ENCODE data around the gene TMBIM1.

TMBIM1 gene

DNA sequence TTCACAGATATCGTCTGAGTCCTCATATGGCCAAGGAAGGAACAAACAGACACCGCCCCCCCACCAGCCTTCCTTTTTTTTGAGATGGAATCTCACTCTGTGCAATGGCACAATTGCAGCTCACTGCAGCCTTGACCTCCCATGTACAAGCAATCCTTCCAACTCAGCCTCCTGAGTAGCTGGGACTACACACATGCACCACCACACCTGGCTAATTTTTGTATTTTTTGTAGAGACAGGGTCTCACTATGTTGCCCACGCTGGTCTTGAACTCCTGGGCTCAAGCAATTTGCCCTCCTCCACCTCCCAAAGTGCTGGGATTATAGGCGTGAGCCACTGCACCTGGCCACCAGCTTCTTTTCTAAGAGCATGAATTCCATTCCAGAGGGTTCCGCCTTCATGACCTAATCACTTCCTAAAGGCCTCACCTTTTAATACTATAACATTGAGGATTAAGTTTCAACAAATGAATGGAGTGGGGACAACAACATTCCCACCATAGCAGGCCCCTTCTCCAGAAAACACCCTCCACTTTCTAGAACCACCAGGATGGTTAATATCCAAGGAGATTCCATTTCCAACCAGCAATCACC is 2.2 kb upstream of the TMBIM1 start:
- in situ Hi-C loops (cut with MboI; ENCODE audit: low sequenced_read_pairs) = loop anchor here (25.0 kb wide), 1 partner anchor 368 kb away; the partner anchor contains the start of genes BCS1L, RNF25, STK36 and ZNF142

DNA sequence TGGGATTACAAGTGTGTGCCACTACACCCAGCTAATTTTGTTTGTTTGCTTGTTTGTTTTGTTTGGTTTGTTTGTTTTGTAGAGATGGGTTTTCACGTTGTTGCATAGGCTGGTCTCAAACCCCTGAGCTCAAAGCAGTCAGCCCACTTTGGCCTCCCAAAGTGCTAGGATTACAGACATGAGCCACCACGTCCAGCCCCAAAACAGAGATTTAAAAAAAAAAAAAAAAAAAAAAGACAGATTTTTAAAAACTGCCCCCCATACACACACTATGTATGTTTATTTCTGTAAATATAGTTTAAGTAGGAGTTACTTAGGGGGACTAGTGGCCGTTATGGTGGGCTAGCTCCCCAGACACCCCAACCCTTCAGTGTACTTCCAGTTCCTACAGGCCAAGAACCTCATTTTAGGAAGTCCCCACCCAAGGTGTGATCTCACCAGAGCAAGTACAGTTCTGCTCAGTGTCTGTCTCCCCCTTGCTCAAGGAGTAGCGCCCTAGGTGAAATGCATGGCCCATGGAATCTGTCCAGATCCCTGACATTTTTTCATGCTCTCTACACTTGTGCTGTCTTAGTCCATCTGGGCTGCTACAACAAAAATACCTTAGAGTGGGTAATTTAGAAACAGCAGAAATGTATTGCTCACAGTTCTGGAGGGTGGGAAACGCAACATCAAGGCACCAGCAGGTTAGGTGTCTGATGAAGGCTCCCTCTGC is 1.6 kb upstream of the TMBIM1 start:
- in situ Hi-C loops (cut with MboI; ENCODE audit: low sequenced_read_pairs) = loop anchor here (25.0 kb wide), 1 partner anchor 368 kb away; the partner anchor contains the start of genes BCS1L, RNF25, STK36 and ZNF142

DNA sequence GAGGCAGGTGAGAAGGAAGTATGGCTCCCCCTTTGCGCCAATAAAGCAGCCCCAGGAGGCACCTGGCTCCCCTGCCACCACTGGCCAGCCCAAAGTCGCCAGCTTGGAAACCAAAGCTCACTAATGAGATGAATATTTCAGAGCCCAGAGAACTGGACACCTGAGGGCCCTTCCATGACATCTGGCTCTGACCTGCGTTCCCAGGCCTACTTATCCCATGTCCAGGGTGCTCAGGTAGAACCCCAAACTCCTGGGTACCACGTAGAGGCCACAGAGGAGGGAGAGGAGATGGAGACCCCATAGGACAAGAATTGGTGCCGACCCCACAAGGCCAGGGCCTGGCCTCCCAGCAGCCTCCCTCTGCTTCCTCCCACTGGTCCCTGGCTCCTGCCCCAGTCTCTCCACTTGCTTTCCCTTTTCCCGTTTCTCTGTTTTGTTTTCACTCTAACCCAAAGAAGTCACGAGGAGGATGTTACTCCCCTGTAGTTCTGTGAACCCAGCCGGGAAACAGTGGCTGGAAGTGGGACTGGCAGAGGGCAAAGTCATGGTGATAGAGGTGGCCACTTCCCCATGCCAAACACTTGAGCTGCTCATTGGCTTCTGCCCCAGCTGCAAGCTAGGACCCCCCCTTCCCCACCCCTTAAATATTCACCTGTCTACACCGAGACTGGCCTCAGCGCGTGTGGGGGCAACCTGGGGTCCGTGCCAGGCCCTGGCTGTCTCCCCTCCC is 820 bp downstream of the TMBIM1 start:
- in situ Hi-C loops (cut with MboI; ENCODE audit: low sequenced_read_pairs) = loop anchor here (25.0 kb wide), 1 partner anchor 371 kb away; the partner anchor contains the start of genes BCS1L, RNF25, STK36 and ZNF142

DNA sequence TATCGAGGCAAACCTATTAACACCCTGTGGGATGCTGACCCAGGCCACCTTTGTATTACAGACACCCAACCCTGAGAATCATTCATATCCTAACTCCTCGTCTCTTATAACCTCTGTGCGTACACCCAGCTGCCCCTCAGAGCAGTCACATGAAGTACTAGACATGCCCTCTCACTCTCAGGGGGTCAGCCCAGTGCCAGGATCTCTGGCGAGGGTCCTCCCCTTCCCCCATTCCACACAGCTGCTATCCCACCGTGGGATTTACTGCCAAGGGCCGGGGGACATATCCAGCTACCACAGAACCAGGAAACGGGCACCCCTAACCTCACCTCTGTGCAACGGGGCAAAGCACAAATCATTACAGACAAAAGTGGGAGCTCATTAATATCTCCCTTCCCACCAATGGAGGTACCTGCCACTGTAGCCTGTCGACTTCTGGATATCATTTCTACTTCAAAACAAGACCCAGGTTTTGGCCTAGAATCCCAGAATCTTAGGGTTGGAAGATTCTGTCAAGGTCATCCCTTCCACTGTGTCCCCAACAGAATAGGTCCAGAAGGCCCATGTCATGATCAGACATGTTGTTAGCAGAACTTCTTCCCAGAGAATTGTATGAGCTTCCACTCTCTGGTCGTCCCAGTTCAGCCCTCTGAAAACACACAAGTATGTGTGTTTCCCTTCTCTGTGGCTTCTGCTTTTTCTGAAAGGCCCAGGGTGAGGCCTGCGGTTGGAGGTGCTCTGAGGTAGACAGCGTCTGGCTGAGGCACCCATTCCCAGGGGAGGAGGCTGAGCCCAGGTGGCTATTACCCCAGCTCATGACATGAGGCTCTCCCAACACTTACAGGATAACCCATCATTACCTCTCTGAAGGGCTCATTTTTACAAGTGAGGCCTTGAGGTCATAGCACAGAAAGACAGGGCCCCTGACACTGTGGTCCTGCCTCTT is 1.7 kb downstream of the TMBIM1 start:
- in situ Hi-C loops (cut with MboI; ENCODE audit: low sequenced_read_pairs) = loop anchor here (25.0 kb wide), 1 partner anchor 372 kb away; the partner anchor contains the start of genes BCS1L, RNF25, STK36 and ZNF142

DNA sequence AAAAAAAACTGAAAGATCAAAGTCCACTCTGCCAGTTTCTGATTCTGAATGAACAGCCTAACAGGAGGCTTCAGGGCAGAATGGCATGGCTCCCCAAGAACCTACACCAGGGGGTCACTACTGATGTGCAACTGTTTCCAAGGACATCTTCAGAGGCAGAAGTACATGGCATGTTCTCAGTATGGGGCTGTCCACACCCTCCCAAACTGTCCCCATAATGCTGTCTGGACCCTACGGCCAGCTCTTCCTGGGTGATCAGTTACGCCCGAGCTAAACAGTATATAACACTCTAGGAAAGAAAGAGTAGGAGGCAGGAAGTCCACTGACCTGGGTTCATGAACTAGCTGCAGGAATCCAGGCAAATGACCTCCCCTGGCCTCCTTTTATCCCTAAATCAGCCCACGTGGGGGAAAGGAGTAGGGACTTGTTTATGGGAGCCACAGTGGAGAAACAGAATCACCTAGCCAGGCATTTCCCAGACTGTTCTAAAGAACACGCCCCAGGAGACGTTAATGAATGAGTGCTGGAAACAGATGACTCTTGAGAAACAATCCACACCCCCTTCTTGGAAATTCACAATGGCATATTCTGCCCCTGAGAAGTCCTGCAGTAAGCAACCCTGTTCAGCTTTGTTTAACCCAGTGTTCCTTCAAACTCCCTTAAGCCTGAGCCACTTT is 2.5 kb downstream of the TMBIM1 start:
- in situ Hi-C loops (cut with MboI; ENCODE audit: low sequenced_read_pairs) = loop anchor here (25.0 kb wide), 1 partner anchor 373 kb away; the partner anchor contains the start of genes BCS1L, RNF25, STK36 and ZNF142

DNA sequence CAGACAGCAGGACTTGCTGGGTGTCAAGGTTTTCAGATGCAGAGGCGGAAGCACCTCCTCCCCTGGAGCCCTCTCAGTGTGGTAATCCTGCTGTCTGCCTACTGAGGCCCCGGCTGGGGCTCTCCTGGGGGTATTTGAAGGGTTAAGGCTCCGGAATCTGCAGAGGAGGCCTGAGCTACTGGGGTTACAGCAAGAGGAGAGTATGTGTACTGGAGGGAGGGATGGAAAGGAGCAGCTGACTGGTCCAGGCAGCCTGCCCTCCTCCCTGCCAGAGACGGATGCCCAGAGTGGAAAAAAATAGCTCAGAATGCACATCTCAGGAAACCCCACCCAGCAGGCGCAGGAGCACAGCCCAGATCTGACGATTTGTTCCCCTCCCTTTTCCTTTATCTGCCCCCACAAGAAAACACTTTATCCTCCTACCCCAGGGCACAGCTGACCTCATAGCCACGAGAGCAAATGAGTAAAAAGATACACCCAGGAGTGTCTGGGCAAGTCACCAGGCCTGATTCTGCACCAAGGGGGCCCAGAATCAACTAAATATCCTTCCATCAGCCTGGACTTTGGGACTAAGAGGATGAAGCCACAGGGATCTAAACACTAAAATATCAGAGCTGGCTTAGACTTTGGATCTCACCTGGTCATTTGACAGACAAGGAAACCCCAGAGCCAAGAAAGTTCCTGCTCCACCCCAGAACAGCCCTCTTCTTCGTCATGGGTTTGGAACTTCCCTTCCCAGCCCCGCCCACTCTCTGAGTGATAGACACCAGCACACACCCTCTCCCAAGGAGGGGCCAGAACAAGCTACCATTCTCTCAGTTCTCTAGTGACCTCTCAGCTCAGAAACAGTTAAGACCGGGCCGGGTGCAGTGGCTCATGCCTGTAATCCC is 5.5 kb downstream of the TMBIM1 start:
- in situ Hi-C loops (cut with MboI; ENCODE audit: low sequenced_read_pairs) = loop anchor here (25.0 kb wide), 1 partner anchor 375 kb away; the partner anchor contains the start of genes BCS1L, RNF25, STK36 and ZNF142

DNA sequence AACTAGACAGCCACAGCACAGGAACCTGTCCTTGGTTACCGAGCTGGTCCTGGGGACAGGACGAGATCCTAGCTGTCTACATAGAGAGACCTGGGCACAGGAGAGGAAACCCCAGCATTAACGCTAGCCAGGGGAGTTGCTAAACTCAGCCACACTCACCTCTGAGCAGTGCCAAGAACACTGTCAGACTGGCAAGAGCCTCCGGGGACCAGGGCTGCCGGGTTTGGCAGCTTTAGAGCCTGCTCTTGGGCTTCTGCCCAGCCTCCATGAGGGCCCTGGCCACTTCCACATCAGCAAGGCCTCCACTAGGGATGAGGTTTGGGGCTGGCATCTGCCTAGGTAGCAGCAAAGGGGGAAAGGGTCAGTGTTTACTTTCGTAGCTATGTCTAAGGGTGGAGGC is 6.7 kb downstream of the TMBIM1 start:
- in situ Hi-C loops (cut with MboI; ENCODE audit: low sequenced_read_pairs) = loop anchor here (25.0 kb wide), 1 partner anchor 377 kb away; the partner anchor contains the start of genes BCS1L, RNF25, STK36 and ZNF142

DNA sequence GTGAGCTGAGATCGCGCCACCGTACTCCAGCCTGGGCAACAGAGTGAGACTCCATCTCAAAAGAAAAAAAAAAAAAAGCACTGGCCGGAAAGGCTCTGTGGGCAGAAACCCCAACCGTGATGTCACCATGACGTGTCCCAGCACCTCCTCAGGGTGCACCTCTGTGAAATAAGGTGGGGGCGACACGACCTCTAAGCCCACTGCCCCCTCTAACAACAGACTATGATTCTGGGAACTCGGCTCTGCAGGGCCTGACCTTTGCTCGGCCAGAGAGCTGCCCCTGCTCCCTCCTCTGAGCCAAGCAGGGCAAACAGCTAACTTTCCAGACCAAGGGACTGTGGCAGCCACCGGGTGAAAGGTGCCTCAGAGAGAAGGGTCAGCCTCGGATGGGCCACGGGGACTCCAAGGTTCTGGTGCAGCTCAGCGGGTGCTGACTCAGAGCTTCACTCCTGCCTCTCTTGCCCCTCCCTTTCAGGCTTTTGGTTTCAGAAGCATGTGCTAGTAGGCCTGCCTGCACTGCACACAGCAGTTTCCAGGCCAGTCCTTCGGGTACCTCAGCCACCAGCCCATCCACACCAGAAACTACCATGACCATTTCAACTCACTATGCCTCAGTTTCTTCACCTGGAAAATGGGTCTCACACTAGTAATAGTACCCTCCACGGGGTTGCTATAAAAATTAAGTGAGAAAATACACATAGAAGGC is 8.0 kb downstream of the TMBIM1 start:
- in situ Hi-C loops (cut with MboI; ENCODE audit: low sequenced_read_pairs) = loop anchor here (25.0 kb wide), 1 partner anchor 378 kb away; the partner anchor contains the start of genes BCS1L, RNF25, STK36 and ZNF142

DNA sequence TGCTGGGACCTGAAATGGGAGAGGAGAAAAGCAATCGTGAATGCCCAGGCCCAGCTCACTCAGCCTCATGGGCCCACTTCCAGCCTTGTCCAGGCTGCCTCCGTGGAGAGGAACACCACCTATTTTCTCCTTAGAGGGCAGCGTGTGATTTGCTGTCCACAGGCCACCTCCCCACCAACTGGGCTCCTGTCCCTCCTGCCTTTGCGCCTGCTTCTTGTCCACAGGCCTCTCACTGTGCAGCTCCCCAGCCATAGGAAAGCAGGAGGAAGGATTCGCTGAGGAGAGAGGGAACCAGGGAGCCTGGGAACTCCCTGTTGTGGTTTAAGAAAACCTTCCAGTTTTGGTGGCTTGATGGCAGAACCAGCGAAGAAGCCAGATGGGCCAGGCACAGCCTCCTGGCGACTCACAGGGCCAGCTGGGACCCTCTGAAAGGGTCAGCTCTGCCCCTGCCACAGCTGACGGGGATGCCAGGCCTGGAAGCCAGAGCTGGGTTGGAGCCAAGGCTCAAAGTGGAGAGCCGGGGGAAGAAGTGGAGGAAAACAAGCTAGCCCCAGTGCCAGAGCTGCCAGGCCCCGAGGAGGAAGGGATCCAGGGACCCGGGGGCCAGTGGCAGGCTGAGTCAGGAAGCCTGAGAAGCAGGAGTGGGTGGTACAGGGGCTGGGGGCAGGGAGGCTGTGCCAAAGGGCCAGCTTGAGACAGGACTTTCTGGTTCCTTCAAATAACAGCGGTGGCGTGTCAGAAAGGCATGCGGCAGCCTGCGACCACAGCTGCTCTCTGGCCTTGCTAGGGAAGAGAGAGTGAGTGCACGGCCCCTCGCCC is 9.9 kb downstream of the TMBIM1 start:
- in situ Hi-C loops (cut with MboI; ENCODE audit: low sequenced_read_pairs) = loop anchor here (25.0 kb wide), 1 partner anchor 380 kb away; the partner anchor contains the start of genes BCS1L, RNF25, STK36 and ZNF142

DNA sequence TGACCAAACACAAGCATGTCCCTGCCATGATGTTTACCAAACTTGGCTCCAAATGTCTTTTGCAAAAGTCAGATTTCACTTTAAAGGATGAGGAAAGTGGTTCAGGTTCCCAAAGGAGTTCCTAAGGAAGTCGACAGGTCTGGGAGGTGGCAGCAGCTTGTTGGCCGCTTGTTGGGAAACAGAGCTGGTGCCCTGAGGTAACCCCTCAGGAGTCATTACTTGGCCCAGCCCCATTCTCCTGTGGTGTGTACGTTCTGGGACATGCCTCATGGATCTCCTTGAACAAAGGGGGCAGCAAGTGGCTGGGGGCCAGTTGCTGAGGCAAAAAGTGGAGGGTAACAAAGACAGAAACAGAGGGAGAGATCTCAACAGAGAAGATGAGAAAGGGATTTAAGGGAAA is 10.9 kb downstream of the TMBIM1 start:
- in situ Hi-C loops (cut with MboI; ENCODE audit: low sequenced_read_pairs) = loop anchor here (25.0 kb wide), 1 partner anchor 381 kb away; the partner anchor contains the start of genes BCS1L, RNF25, STK36 and ZNF142

DNA sequence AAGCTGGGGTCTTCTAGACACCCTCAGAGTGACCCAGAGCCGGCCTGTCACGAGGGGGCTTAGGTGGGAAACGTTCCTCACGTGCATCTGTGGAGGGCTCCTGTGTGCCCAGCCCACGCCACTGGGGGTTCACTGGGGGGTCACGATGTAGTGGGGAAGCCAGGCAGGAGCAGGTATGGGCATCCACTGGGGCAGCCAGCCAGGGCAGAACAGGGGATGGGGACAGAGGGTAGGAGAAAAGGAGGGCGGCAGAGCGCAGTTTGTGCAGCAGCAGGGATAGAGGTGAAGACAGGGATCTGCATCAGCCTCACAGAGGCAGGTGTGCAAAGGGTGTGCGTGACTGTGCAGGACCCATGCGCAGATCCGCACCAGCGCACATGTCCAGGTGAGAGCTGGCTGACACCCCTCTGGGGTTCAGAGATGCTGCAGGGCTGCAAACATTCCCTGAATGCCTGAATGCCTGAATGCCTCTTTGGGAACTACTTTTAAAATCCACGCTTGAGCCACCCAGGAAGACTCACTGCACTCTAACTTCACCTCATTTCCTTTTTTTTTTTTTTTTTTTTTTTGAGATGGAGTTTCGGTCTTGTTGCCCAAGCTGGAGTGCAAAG is 11.9 kb downstream of the TMBIM1 start:
- in situ Hi-C loops (cut with MboI; ENCODE audit: low sequenced_read_pairs) = loop anchor here (25.0 kb wide), 1 partner anchor 382 kb away; the partner anchor contains the start of genes BCS1L, RNF25, STK36 and ZNF142

DNA sequence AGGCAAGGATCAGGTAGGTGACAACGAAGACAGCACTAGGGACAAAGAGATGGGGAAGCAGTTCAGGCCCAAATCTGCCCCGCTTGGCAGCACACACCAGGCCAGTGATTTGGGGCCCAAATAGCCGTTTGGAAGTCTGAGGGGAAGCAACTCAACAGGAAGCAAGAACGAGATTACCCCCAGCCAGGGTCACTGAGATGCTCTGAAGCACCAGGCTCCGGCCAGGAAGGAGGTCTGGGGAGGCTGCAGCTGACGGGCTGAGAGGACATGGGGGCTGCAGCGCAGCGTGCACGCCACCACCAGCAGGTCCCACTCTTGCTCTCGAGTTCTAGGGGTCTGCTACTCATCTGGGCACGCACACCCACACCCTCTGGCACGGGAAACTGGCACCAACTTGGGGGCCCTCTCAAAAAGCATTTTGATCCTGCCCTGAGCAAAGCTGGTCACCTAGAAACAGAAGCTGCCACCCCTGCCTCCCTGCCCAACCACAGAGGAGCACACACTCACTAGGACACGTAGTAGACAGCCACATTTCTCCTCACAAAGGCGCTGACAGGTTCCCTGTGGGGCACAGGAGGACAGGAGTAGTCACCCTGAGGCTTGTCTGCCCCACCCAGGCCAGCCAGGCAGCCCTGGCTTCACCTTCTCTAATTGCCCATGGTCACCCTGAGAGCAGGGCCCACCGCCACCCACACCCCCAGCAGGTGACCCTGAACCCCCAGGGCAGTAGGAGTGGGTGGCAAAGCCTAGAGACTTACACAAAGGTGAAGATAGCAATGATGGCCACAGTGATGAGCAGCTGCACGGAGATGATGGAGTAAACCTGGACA is 13.6 kb downstream of the TMBIM1 start:
- in situ Hi-C loops (cut with MboI; ENCODE audit: low sequenced_read_pairs) = loop anchor here (25.0 kb wide), 1 partner anchor 384 kb away; the partner anchor contains the start of genes BCS1L, RNF25, STK36 and ZNF142

DNA sequence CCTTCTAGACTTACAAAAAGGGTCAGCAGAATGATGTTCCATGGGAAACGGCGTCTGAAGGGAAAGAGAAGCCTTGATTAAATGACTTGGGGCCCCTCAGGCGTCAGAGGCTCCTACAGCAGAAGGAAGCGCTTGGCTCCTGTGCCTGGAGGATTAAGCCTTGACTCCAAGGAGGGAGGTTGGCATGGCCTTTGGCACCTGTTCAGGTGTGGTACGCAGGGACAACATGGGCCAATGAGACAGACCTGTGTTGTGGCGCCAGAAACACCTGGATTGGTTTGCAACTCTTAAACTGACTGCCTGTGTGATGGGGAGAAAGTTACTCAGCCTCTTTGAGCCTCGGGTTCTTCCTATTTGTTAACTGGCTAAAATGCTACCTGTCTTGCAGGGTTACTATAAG is 14.4 kb downstream of the TMBIM1 start:
- in situ Hi-C loops (cut with MboI; ENCODE audit: low sequenced_read_pairs) = loop anchor here (25.0 kb wide), 1 partner anchor 384 kb away; the partner anchor contains the start of genes BCS1L, RNF25, STK36 and ZNF142

DNA sequence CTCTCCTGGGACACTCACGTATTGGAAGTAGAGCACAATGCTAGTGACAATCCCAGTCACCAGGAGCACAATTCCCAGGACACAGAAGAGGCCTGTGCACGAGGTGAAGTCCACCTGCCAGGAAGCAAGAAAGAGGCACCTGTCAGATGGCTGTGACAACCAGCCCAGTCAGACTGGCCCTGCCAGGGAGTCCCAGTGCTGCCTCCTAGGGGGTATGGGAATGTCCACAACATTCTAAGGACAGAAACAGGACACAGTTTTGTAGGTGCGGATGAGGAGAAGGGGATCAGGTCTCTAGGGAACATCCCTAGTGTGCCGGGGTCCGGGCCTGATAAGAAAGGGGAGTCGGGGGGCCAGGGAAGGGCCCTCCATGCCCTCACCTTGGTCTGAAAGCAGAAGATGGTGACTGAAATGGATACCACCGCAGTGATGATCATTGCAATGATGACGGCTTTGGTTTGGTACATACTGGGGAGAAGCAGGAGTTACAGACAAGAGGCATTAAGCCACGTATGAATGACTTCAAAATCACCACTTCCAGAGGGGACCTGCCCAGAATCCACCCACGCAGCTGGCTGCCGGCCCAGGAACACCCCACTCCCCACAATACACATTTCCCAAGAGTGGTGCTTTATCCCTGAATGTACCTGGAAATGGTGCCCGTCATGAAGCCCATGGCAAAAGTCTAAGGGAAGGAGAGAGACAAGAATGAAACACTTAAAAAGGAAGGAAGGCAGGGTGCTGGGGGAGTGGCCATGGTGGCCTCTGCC is 15.1 kb downstream of the TMBIM1 start:
- in situ Hi-C loops (cut with MboI; ENCODE audit: low sequenced_read_pairs) = loop anchor here (25.0 kb wide), 1 partner anchor 385 kb away; the partner anchor contains the start of genes BCS1L, RNF25, STK36 and ZNF142

All from HL-60/S4 (cell line).